ENCODE results near the gene S100A6.

DNA sequence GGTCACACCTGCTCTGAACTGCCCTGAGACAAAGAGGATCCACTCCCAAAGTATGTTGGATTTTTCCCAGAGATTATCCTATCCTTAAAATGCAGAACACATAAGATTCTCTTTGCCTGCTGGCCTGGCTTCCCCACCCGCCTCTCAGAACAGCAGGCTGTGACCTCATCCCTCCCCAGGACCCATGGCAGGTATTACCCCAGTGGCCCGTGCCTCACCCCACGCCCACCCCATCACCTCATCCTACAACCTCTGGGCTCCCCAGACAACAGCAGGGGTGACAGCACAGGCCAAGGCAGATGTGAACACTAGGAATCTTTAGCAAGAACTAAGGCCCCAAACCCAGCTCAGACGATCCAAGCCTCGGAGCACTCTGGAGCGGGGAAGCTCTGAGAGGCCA is 40.3 kb downstream of the S100A6 start:
- TF ChIP-seq EP300 (IDR thresholded peaks at IDR 0.05; ENCODE audit: low read depth) (no peak), POLR2A (IDR thresholded peaks at IDR 0.05) (no peak)
